Fibroblast of upper back skin (primary cell): ENCODE measurements around the gene RASSF8.

Source experiments
- DNase-seq: peaks from one replicate; pipeline ENCODE4 v3.0.0-alpha.2; 2013

RASSF8 gene

GRCh38 chr12:26127404-26127803 is 168.9 kb downstream of the RASSF8 start:
- no peak for DNase-seq

- DNase-seq: peak; percentile 57
These were observed 169.7 kb downstream of the RASSF8 start for GRCh38 chr12:26128168-26128567.
